Left kidney (tissue), 2 donors: ENCODE measurements around the gene WNT7A. TPM values are rescaled to one million over a fixed set of nuclear protein-coding genes. Genes with fewer than 3 reads are reported as not detected.

Source experiments
- DNase-seq: peaks from one replicate; pipeline ENCODE4 v3.0.0-alpha.2; 2013
- polyA plus RNA-seq: library from polyadenylated mRNA; unstranded; fragments of 120-200 nt; gene quantifications from one replicate; pipeline ENCODE4 v1.2.1, GENCODE V29; 2013; ENCODE audit not compliant: insufficient read length

The WNT7A gene
- polyA plus RNA-seq, 1 donor, result 0.03 TPM

- no peak for DNase-seq
These were observed 5.2 kb upstream of the WNT7A start for GRCh38 chr3:13884851-13885703.

GRCh38 chr3:13883681-13884080, 3.8 kb upstream of the WNT7A start:
- no peak for DNase-seq

- DNase-seq, result no peak
These were observed 3.0 kb upstream of the WNT7A start for GRCh38 chr3:13882876-13883275.

- no peak for DNase-seq
These were observed 1.9 kb upstream of the WNT7A start for GRCh38 chr3:13881536-13882410.

GRCh38 chr3:13880811-13881156, 913 bp upstream of the WNT7A start:
- no peak for DNase-seq

- no peak for DNase-seq
These were observed 547 bp downstream of the WNT7A start for GRCh38 chr3:13879102-13879945.

- no peak for DNase-seq
These were observed 1.4 kb downstream of the WNT7A start for GRCh38 chr3:13878281-13879101.

- no peak for DNase-seq
These were observed 2.0 kb downstream of the WNT7A start for GRCh38 chr3:13877911-13878280.

- DNase-seq, result no peak
These were observed 3.3 kb downstream of the WNT7A start for GRCh38 chr3:13876451-13877100.

- DNase-seq, result no peak
These were observed 5.0 kb downstream of the WNT7A start for GRCh38 chr3:13874891-13875290.

GRCh38 chr3:13873818-13874217, 6.1 kb downstream of the WNT7A start:
- no peak for DNase-seq

GRCh38 chr3:13872451-13872850, 7.4 kb downstream of the WNT7A start:
- DNase-seq, result no peak

GRCh38 chr3:13871791-13872190, 8.1 kb downstream of the WNT7A start:
- DNase-seq, result no peak

GRCh38 chr3:13870902-13871301, 9.0 kb downstream of the WNT7A start:
- DNase-seq, result no peak

- no peak for DNase-seq
These were observed 10.0 kb downstream of the WNT7A start for GRCh38 chr3:13869761-13870343.

GRCh38 chr3:13868844-13869724, 10.8 kb downstream of the WNT7A start:
- DNase-seq, result no peak

GRCh38 chr3:13867732-13868131, 12.1 kb downstream of the WNT7A start:
- no peak for DNase-seq

GRCh38 chr3:13866041-13866965, 13.6 kb downstream of the WNT7A start:
- no peak for DNase-seq
